ENCODE measurements around the gene PSMB11. TPM values are rescaled to one million over a fixed set of nuclear protein-coding genes. Genes with fewer than 3 reads are reported as not detected.

The PSMB11 gene
- total RNA-seq: not detected in 2 replicates

GRCh38 chr14:23042162-23042965, at the start of gene PSMB11:
Gene PSMB11, plus strand, starts transcription at chr14:23042212. Its CDS starts 14 bp downstream, at chr14:23042226.

DNA sequence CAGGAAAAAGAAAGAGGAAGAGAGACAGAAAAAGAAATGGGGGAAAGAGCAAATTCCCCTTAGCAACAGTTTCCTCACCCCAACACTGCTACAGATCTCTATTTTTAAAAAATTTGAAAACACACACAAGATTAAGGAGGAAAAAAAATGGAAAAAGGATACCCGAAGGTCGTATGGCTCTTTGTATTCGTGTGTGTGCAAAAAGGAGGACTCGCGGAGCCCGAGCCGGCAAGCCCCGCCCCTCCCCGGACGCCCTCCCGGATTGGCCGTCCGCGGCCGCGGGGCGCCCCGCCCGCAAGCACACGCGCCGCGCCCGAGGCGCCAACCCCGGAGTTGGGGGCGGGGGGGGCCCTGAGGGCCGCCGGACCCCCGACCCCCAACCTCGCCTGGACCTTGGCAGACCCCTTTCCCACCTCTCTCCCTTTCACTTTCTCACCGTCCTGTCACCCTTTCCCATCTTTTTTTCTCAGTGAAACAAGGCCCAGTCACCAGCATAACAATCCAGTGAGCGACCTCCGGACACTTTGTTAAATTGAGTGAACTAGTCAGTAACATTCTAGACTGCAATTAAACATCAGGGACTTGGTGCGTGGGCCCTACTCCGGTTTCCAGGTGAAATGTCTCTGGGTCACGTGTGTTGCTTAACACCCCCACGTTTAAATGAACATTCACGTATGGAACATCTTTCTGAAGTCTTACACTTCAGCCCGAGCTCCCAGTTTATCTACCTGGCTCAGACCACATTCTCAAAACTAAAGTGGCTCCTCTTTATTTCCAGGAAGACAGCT, 31.9 kb upstream of the PSMB11 start, which contains the start of gene C14orf93:
Gene C14orf93 (minus strand): TSS at position 205 of the 788 bp plus-strand sequence. CDS start 11,120 bp downstream, outside the sequence.

GRCh38 chr14:23034498-23035302, 7.3 kb upstream of the PSMB11 start, which contains the start of gene PSMB5:
Gene PSMB5, minus strand, starts transcription at chr14:23034900. Its CDS starts 19 bp downstream, at chr14:23034881.

GRCh38 chr14:23056956-23057756, 15.1 kb downstream of the PSMB11 start, which contains the start of gene CDH24:
Gene CDH24, minus strand, starts transcription at chr14:23057520. Its CDS starts 1,787 bp downstream, at chr14:23055733.

Other genes with a start within 250 kb of the PSMB11 start
- 1.9 and 2.6 TPM in 2 replicates for gene SLC7A7, start 226.8 kb upstream of the PSMB11 start, total RNA-seq
- gene MRPL52, start 212.3 kb upstream of the PSMB11 start, total RNA-seq: 31.1 and 46.6 TPM in 2 replicates
- gene MMP14, start 205.6 kb upstream of the PSMB11 start, total RNA-seq: 378 and 489 TPM in 2 replicates
- 56.5 and 78.7 TPM in 2 replicates for gene LRP10, start 170.5 kb upstream of the PSMB11 start, total RNA-seq
- 0.12 and 0.26 TPM in 2 replicates for gene REM2, start 159.0 kb upstream of the PSMB11 start, total RNA-seq
- 60.1 and 75.9 TPM in 2 replicates for gene RBM23, start 123.1 kb upstream of the PSMB11 start, total RNA-seq
- 35.3 and 59.3 TPM in 2 replicates for gene PRMT5, start 112.8 kb upstream of the PSMB11 start, total RNA-seq
- gene HAUS4, start 85.1 kb upstream of the PSMB11 start, total RNA-seq: 35.9 and 40.2 TPM in 2 replicates
- gene AJUBA, start 59.7 kb upstream of the PSMB11 start, total RNA-seq: 10.7 and 19.0 TPM in 2 replicates
- 6.2 and 7.5 TPM in 2 replicates for gene C14orf93, start 32.1 kb upstream of the PSMB11 start, total RNA-seq
- gene PSMB5, start 7.3 kb upstream of the PSMB11 start, total RNA-seq: 167 and 209 TPM in 2 replicates
- 3.0 and 3.4 TPM in 2 replicates for gene CDH24, start 15.3 kb downstream of the PSMB11 start, total RNA-seq
- gene ACIN1, start 52.9 kb downstream of the PSMB11 start, total RNA-seq: 84.7 and 85.7 TPM in 2 replicates
- gene C14orf119, start 53.3 kb downstream of the PSMB11 start, total RNA-seq: 68.8 and 72.7 TPM in 2 replicates
- gene CIROP, start 62.8 kb downstream of the PSMB11 start, total RNA-seq: 0.06 and 0.13 TPM in 2 replicates
- gene CEBPE, start 77.0 kb downstream of the PSMB11 start, total RNA-seq: not detected in 2 replicates
- gene SLC7A8, start 141.4 kb downstream of the PSMB11 start, total RNA-seq: 73.6 and 75.6 TPM in 2 replicates
- not detected in 2 replicates for gene RNF212B, start 195.7 kb downstream of the PSMB11 start, total RNA-seq
- 2.4 and 4.1 TPM in 2 replicates for gene HOMEZ, start 243.9 kb downstream of the PSMB11 start, total RNA-seq